Fibroblast of villous mesenchyme (primary cell): ENCODE results near the gene ZSCAN4. TPM values are rescaled to one million over a fixed set of nuclear protein-coding genes. Genes with fewer than 3 reads are reported as not detected.

Experiments used
- DNase-seq: peaks from one replicate; pipeline ENCODE4 v3.0.0-alpha.2; 2010; ENCODE audit warnings: low read depth
- H3K4me3 ChIP-seq: 2 replicates; pipeline ENCODE4 v1.5.1; 2011; ENCODE audit warnings: low read depth, mild to moderate bottlenecking, low read length
- CTCF ChIP-seq: IDR thresholded peaks from 2 replicates; pipeline ENCODE4 v1.5.1; 2012; ENCODE audit warnings: low read depth, mild to moderate bottlenecking, low read length; ENCODE audit not compliant: insufficient read depth
- total RNA-seq: library from RNA; depleted of rRNA; stranded (reverse); fragments of >200 nt; gene quantifications from 2 replicates; pipeline ENCODE4 v1.2.3, GENCODE V29; 2012

The ZSCAN4 gene
- total RNA-seq, 1 donor: not detected

GRCh38 chr19:57719901-57720519, 51.3 kb downstream of the ZSCAN4 start:
- no peak for DNase-seq
- TF ChIP-seq CTCF: no peak
- H3K4me3 ChIP-seq: no peak overlapping the region

DNA sequence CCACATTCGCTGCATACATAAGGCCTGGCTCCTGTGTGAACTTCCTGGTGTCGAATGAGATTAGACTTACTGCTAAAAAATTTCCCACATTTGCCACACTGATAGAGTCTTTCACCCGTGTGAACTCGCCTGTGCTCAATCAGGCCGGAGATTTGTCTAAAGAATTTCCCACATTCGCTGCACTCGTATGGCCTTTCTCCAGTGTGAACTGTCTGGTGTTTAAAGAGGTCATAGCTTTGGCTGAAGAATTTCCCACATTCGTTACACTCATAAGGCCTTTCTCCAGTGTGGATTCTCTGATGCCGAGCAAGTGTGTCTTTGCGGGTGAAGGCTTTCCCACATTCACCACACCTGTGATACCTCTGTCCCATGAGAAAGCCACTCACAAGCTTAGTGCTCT, 52.1 kb downstream of the ZSCAN4 start:
- no peak for TF ChIP-seq CTCF
- H3K4me3 ChIP-seq: no peak overlapping the region
- no peak for DNase-seq

Other genes starting within 250 kb of the ZSCAN4 start
- gene ZNF749, start 233.6 kb upstream of the ZSCAN4 start, total RNA-seq: 10.8 and 11.0 TPM in 2 replicates
- 0.32 and 0.86 TPM in 2 replicates for gene VN1R1, start 211.8 kb upstream of the ZSCAN4 start, total RNA-seq
- 10.8 and 16.1 TPM in 2 replicates for gene ZNF772, start 191.4 kb upstream of the ZSCAN4 start, total RNA-seq
- 10.4 and 13.5 TPM in 2 replicates for gene ZNF419, start 181.2 kb upstream of the ZSCAN4 start, total RNA-seq
- 12.1 and 17.4 TPM in 2 replicates for gene ZNF773, start 169.0 kb upstream of the ZSCAN4 start, total RNA-seq
- 4.5 and 6.5 TPM in 2 replicates for gene ZNF549, start 141.6 kb upstream of the ZSCAN4 start, total RNA-seq
- gene ZNF550, start 109.1 kb upstream of the ZSCAN4 start, total RNA-seq: 5.5 and 8.6 TPM in 2 replicates
- 4.5 and 6.9 TPM in 2 replicates for gene ZNF416, start 90.0 kb upstream of the ZSCAN4 start, total RNA-seq
- 11.3 and 12.1 TPM in 2 replicates for gene ZIK1, start 84.8 kb upstream of the ZSCAN4 start, total RNA-seq
- 3.9 and 7.1 TPM in 2 replicates for gene ZNF530, start 69.0 kb upstream of the ZSCAN4 start, total RNA-seq
- 20.0 and 21.2 TPM in 2 replicates for gene ZNF134, start 54.7 kb upstream of the ZSCAN4 start, total RNA-seq
- gene ZNF211, start 35.8 kb upstream of the ZSCAN4 start, total RNA-seq: 9.3 and 11.7 TPM in 2 replicates
- gene ZNF551, start 13.0 kb downstream of the ZSCAN4 start, total RNA-seq: 6.4 and 6.5 TPM in 2 replicates
- gene ZNF154, start 40.3 kb downstream of the ZSCAN4 start, total RNA-seq: 1.3 and 1.7 TPM in 2 replicates
- 5.8 and 6.9 TPM in 2 replicates for gene ZNF671, start 58.7 kb downstream of the ZSCAN4 start, total RNA-seq
- 11.9 and 14.7 TPM in 2 replicates for gene ZNF776, start 77.9 kb downstream of the ZSCAN4 start, total RNA-seq
- 12.2 and 22.9 TPM in 2 replicates for gene ZNF586, start 100.7 kb downstream of the ZSCAN4 start, total RNA-seq
- 7.4 and 12.1 TPM in 2 replicates for gene ZNF552, start 146.0 kb downstream of the ZSCAN4 start, total RNA-seq
- gene ZNF587B, start 161.4 kb downstream of the ZSCAN4 start, total RNA-seq: 25.1 and 28.1 TPM in 2 replicates
- gene ZNF587, start 180.9 kb downstream of the ZSCAN4 start, total RNA-seq: 22.2 and 29.8 TPM in 2 replicates
- gene ZNF814, start 220.1 kb downstream of the ZSCAN4 start, total RNA-seq: 7.8 and 9.3 TPM in 2 replicates
- gene ZNF417, start 247.7 kb downstream of the ZSCAN4 start, total RNA-seq: 12.2 and 19.4 TPM in 2 replicates